HEK293T (cell line): ENCODE results near the gene RPA1.

Experiments used
- BHLHE40 ChIP-seq: fragments of 450-650 bp; IDR thresholded peaks from 2 replicates; pipeline ENCODE4 v1.6.1; 2016; ENCODE audit warnings: mild to moderate bottlenecking, moderate library complexity, borderline replicate concordance
- ELF4 ChIP-seq: fragments of 450-650 bp; IDR thresholded peaks from 2 replicates; pipeline ENCODE4 v1.6.1; 2017; ENCODE audit warnings: antibody characterized with exemption
- FOXA1 ChIP-seq: fragments of 450-650 bp; IDR thresholded peaks from 2 replicates; pipeline ENCODE4 v1.6.1; 2016; ENCODE audit warnings: mild to moderate bottlenecking
- FOXM1 ChIP-seq: fragments of 450-650 bp; IDR thresholded peaks from 2 replicates; pipeline ENCODE4 v1.6.1; 2017; ENCODE audit warnings: mild to moderate bottlenecking, borderline replicate concordance
- HDGF ChIP-seq: fragments of 450-650 bp; IDR thresholded peaks from 2 replicates; pipeline ENCODE4 v1.6.1; 2017; ENCODE audit warnings: antibody characterized with exemption, borderline replicate concordance
- SP1 ChIP-seq: fragments of 450-650 bp; IDR thresholded peaks from 2 replicates; pipeline ENCODE4 v1.6.1; 2017
- TARDBP ChIP-seq: fragments of 450-650 bp; IDR thresholded peaks from 2 replicates; pipeline ENCODE4 v1.6.1; 2016
- ZNF384 ChIP-seq: fragments of 450-650 bp; IDR thresholded peaks from 2 replicates; pipeline ENCODE4 v1.6.1; 2016

DNA sequence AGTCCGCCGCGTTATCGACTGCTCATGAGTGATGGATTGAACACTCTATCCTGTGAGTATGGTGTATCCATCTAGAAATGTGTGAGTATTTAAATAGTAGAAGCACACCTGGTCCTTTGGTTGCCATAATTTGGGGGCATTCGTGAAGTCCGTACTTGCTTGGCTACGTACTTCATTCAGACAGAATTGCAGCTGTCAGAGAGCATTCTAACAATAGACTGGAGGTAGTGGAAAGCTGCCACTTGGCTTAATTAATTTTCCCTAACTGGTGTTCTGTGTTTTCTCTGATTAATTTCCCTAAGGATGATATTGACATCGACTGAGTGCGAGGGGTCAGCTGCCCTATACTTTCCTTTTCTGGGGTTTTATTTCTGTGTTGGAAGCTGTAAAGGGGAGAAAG is 14.1 kb downstream of the RPA1 start:
- TF ChIP-seq TARDBP (no peak), ZNF384 (no peak), FOXM1 (no peak), ELF4 (no peak), SP1 (no peak), FOXA1 (no peak), BHLHE40 (no peak), HDGF (no peak)
